Left kidney (tissue), 2 donors: ENCODE results near the gene CCDC57. TPM values are rescaled to one million over a fixed set of nuclear protein-coding genes. Genes with fewer than 3 reads are reported as not detected.

Source experiments
- DNase-seq: peaks from one replicate; pipeline ENCODE4 v3.0.0-alpha.2; 2013
- polyA plus RNA-seq: library from polyadenylated mRNA; unstranded; fragments of 120-200 nt; gene quantifications from one replicate; pipeline ENCODE4 v1.2.1, GENCODE V29; 2013; ENCODE audit not compliant: insufficient read length

CCDC57 gene
- polyA plus RNA-seq, 1 donor = 73.9 TPM

- DNase-seq = no peak
Observed at GRCh38 chr17:82235775-82236141, 23.1 kb upstream of the CCDC57 start.

- no peak for DNase-seq
Observed at GRCh38 chr17:82235056-82235774, 22.6 kb upstream of the CCDC57 start.

- DNase-seq = no peak
Observed at GRCh38 chr17:82234211-82235055, 21.8 kb upstream of the CCDC57 start.

- no peak for DNase-seq
Observed at GRCh38 chr17:82232876-82233785, 20.5 kb upstream of the CCDC57 start.

GRCh38 chr17:82232322-82232820 is 19.7 kb upstream of the CCDC57 start:
- DNase-seq = no peak

GRCh38 chr17:82231562-82232321 is 19.1 kb upstream of the CCDC57 start:
- DNase-seq = no peak

GRCh38 chr17:82231312-82231561 is 18.6 kb upstream of the CCDC57 start:
- no peak for DNase-seq

- DNase-seq = no peak
Observed at GRCh38 chr17:82230609-82231311, 18.1 kb upstream of the CCDC57 start.

GRCh38 chr17:82229698-82230608 is 17.3 kb upstream of the CCDC57 start:
- no peak for DNase-seq

- no peak for DNase-seq
Observed at GRCh38 chr17:82228842-82229697, 16.4 kb upstream of the CCDC57 start, which contains the start of gene SLC16A3. TSS of gene SLC16A3 (plus strand) at chr17:82229042. CDS start at chr17:82236009, 6,967 bp downstream.

- no peak for DNase-seq
Observed at GRCh38 chr17:82228278-82228841, 15.7 kb upstream of the CCDC57 start.

GRCh38 chr17:82227629-82228277 is 15.1 kb upstream of the CCDC57 start:
- no peak for DNase-seq

GRCh38 chr17:82226809-82227628 is 14.4 kb upstream of the CCDC57 start:
- no peak for DNase-seq

- DNase-seq = no peak
Observed at GRCh38 chr17:82226146-82226808, 13.6 kb upstream of the CCDC57 start.

- no peak for DNase-seq
Observed at GRCh38 chr17:82225368-82226029, 12.9 kb upstream of the CCDC57 start.

- DNase-seq = no peak
Observed at GRCh38 chr17:82224666-82225065, 12.0 kb upstream of the CCDC57 start.
